Activated T-cell treated with anti-CD3 and anti-CD28 coated beads, Interleukin-2, amount 50 U/mL, for 72 hours (primary cell): ENCODE results near the gene RPL7L1. TPM values are rescaled to one million over a fixed set of nuclear protein-coding genes. Genes with fewer than 3 reads are reported as not detected.
"Not testable (repeated sequence)": the region's sequence is repeated elsewhere in the genome, so short reads cannot be mapped to it uniquely, and the experiment has no call there.

Experiments used
- ATAC-seq, 2 donors: fragments of 150-1000 bp; cut with Tn5 transposase; replicated peaks in 1 of 2; 2 replicates each; pipeline ENCODE4 v1.10.0; 2021; ENCODE audit warnings: moderate library complexity in 2 of 2, mild to moderate bottlenecking in 1 of 2
- DNase-seq, 2 donors: peaks; one replicate each; pipeline ENCODE4 v3.0.0; 2021 to 2022; ENCODE audit warnings: mixed read lengths in 1 of 2
- H3K27ac Mint-ChIP-seq: one replicate; pipeline ENCODE4 v1.8.0; 2022; ENCODE audit warnings: mild to moderate bottlenecking, moderate library complexity, mixed read lengths
- H3K27me3 Mint-ChIP-seq: one replicate; pipeline ENCODE4 v1.8.0; 2022; ENCODE audit warnings: low read depth, mixed read lengths
- H3K36me3 Mint-ChIP-seq, 2 donors: one replicate each; pipeline ENCODE4 v1.8.0; 2022; ENCODE audit warnings: mixed read lengths in 2 of 2, mild to moderate bottlenecking in 1 of 2; ENCODE audit not compliant: insufficient read depth in 2 of 2
- H3K4me1 Mint-ChIP-seq: one replicate; pipeline ENCODE4 v1.8.0; 2022; ENCODE audit warnings: low read depth, mixed read lengths
- H3K4me3 Mint-ChIP-seq, 2 donors: one replicate each; pipeline ENCODE4 v1.8.0; 2022; ENCODE audit warnings: mild to moderate bottlenecking in 2 of 2, mixed read lengths in 2 of 2, moderate library complexity in 2 of 2
- H3K9me3 Mint-ChIP-seq, 2 donors: one replicate each; pipeline ENCODE4 v1.8.0; 2022; ENCODE audit warnings: mixed read lengths in 2 of 2
- total RNA-seq, 2 donors: library from RNA; stranded (reverse); gene quantifications; one replicate each; pipeline ENCODE4 v1.2.3, GENCODE V29; 2022

RPL7L1 gene
- total RNA-seq, 2 donors from 2014 or later, result 116 to 117 TPM

GRCh38 chr6:42899871-42900270 lies 20.5 kb downstream of the RPL7L1 start:
- ATAC-seq, result no peak
- H3K4me3 Mint-ChIP-seq, result no peak overlapping the region

DNA sequence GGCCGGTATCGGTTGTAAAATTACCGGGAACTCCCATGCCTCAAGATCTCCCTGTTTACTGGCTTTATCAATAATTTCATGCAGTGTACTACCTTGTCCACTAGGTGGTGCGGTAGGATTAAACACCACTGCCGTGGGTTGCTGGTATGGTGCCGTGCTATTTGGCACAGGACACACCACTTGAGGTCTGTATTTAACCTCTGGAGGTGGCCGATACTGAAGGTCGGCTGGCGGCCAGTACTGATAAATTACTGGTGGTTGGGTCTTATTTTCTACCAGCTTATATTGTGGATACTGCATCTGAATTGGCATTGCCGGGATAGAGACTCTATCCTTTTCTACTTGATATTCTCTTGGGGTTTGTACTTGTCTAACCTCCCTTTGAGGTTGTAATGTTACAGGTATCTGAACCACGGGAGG lies 22.1 kb downstream of the RPL7L1 start:
- no peaks in the 10 kb centered on the region for H3K27me3 Mint-ChIP-seq
- DNase-seq, result peak; percentile 69 to 79
- no peaks in the 10 kb centered on the region for H3K9me3 Mint-ChIP-seq
- peak; percentile 96 to 97 for ATAC-seq
- peak overlapping the region; percentile 69 for H3K27ac Mint-ChIP-seq
- H3K4me1 Mint-ChIP-seq, result peaks cover 23% of the 10 kb centered on the region
- H3K36me3 Mint-ChIP-seq, result no peaks in the 10 kb centered on the region
- H3K4me3 Mint-ChIP-seq, result peak overlapping the region; percentile 23 to 35

More at GRCh38 chr6:42899871-42900270, 20.5 kb downstream of the RPL7L1 start:
- no peaks in the 10 kb centered on the region for H3K36me3 Mint-ChIP-seq
- H3K4me1 Mint-ChIP-seq, result peaks cover 23% of the 10 kb centered on the region
- H3K27me3 Mint-ChIP-seq, result no peaks in the 10 kb centered on the region
- no peak overlapping the region for H3K27ac Mint-ChIP-seq
- DNase-seq, result no peak
- H3K9me3 Mint-ChIP-seq, result no peaks in the 10 kb centered on the region

- not testable (repeated sequence) for H3K9me3 Mint-ChIP-seq, H3K27ac Mint-ChIP-seq, H3K4me3 Mint-ChIP-seq, H3K36me3 Mint-ChIP-seq, H3K27me3 Mint-ChIP-seq, DNase-seq, ATAC-seq
- peaks cover 23% of the 10 kb centered on the region for H3K4me1 Mint-ChIP-seq
Measured at GRCh38 chr6:42902429-42903263, 23.2 kb downstream of the RPL7L1 start.

DNA sequence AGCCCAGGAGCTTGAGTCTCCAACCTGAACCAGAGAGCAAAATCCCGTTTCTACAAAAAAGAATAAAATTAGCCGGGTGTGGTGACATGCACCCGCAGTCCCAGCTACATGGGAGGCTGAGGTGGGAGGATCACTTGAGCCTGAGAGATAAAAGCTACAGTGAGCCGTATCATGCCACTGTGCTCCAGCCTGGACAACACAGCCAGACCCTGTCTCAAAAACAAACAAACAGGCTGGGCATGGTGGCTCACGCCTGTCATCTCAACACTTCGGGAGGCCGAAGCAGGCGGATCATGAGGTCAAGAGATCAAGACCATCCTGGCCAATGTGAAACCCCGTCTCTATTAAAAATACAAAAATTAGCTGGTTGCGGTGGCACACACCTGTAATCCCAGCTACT lies 25.1 kb downstream of the RPL7L1 start:
- peaks cover 13% of the 10 kb centered on the region for H3K4me1 Mint-ChIP-seq
- H3K27ac Mint-ChIP-seq, result no peak overlapping the region
- H3K36me3 Mint-ChIP-seq, result no peaks in the 10 kb centered on the region
- no peak overlapping the region for H3K4me3 Mint-ChIP-seq
- DNase-seq (no peak), ATAC-seq (no peak)
- H3K9me3 Mint-ChIP-seq, result no peaks in the 10 kb centered on the region
- H3K27me3 Mint-ChIP-seq, result no peaks in the 10 kb centered on the region

- no peaks in the 10 kb centered on the region for H3K36me3 Mint-ChIP-seq
- H3K27me3 Mint-ChIP-seq, result no peaks in the 10 kb centered on the region
- no peaks in the 10 kb centered on the region for H3K9me3 Mint-ChIP-seq
- DNase-seq (no peak), ATAC-seq (no peak)
- H3K27ac Mint-ChIP-seq, result no peak overlapping the region
- peaks cover 6% of the 10 kb centered on the region for H3K4me1 Mint-ChIP-seq
- no peak overlapping the region for H3K4me3 Mint-ChIP-seq
Measured at GRCh38 chr6:42907336-42907735, 27.9 kb downstream of the RPL7L1 start.

- ATAC-seq (no peak), DNase-seq (no peak)
- Mint-ChIP-seq H3K27ac (no peak overlapping the region), H3K4me1 (peaks cover 5% of the 10 kb centered on the region), H3K9me3 (no peaks in the 10 kb centered on the region), H3K4me3 (no peak overlapping the region), H3K36me3 (no peaks in the 10 kb centered on the region), H3K27me3 (no peaks in the 10 kb centered on the region)
Measured at GRCh38 chr6:42909835-42910234, 30.4 kb downstream of the RPL7L1 start.

GRCh38 chr6:42911171-42912021 lies 32.0 kb downstream of the RPL7L1 start:
- H3K4me3 Mint-ChIP-seq, result peak overlapping the region; percentile 39 to 73
- no peaks in the 10 kb centered on the region for H3K9me3 Mint-ChIP-seq
- no peak overlapping the region for H3K27ac Mint-ChIP-seq
- DNase-seq (no peak), ATAC-seq (no peak)
- no peaks in the 10 kb centered on the region for H3K27me3 Mint-ChIP-seq
- H3K36me3 Mint-ChIP-seq, result no peaks in the 10 kb centered on the region
- peaks cover 5% of the 10 kb centered on the region for H3K4me1 Mint-ChIP-seq

DNA sequence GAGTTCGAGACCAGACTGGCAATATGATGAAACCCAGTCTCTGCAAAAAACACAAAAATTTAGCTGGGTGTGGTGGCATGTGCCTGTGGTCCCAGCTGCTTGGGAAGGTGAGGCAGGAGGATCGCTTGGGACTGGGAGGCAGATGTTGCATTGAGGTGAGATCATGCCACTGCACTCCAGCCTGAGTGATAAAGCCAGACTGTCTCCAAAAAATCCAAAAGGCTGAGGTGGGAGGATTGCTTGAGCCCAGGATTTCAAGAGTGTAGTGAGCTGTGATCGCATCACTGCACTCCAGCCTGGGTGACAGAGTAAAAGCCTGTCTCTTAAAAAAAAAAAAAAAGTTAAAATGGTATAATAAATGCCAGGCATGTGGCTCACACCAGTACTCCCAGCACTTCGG lies 35.1 kb downstream of the RPL7L1 start:
- no peak overlapping the region for H3K27ac Mint-ChIP-seq
- no peak for DNase-seq
- no peak for ATAC-seq
- H3K4me3 Mint-ChIP-seq, result no peak overlapping the region
- no peaks in the 10 kb centered on the region for H3K27me3 Mint-ChIP-seq
- peaks cover 5% of the 10 kb centered on the region for H3K4me1 Mint-ChIP-seq
- H3K36me3 Mint-ChIP-seq, result no peaks in the 10 kb centered on the region
- no peaks in the 10 kb centered on the region for H3K9me3 Mint-ChIP-seq

GRCh38 chr6:42915732-42916131 lies 36.3 kb downstream of the RPL7L1 start, which contains the start of gene PTCRA:
Gene PTCRA (plus strand): TSS chr6:42916053. CDS start chr6:42916070, 17 bp downstream.
- Mint-ChIP-seq H3K4me1 (peaks cover 5% of the 10 kb centered on the region), H3K4me3 (no peak within 1 kb of the TSS), H3K27ac (no peak within 1 kb of the TSS), H3K9me3 (no peaks in the 10 kb centered on the region), H3K36me3 (no peaks in the 10 kb centered on the region), H3K27me3 (no peaks in the 10 kb centered on the region)
- DNase-seq (no peak), ATAC-seq (peak in 1 of 2 donors; percentile 20)

GRCh38 chr6:42916288-42916687 lies 36.9 kb downstream of the RPL7L1 start:
- Mint-ChIP-seq H3K4me3 (no peak overlapping the region), H3K27ac (no peak overlapping the region), H3K27me3 (no peaks in the 10 kb centered on the region), H3K4me1 (peaks cover 2% of the 10 kb centered on the region), H3K36me3 (no peaks in the 10 kb centered on the region), H3K9me3 (no peaks in the 10 kb centered on the region)
- ATAC-seq (peak; percentile 21 to 47), DNase-seq (no peak)

DNA sequence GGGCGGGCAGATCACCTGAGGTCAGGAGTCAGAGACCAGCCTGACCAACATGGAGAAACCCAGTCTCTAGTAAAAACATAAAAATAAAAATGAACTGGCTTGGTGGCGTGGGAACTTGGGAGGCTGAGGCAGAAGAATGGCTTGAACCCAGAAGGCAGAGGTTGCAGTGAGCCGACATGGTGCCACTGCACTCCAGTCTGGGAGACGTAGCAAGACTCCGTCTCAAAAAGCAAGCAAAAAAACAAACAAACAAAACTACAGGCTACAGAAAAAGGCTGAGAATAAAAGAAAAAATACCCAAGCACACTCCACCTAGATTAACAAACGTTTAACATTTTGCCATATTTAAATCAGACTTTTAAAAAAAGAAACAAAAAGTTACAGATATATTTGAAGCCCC lies 42.4 kb downstream of the RPL7L1 start:
- DNase-seq (no peak), ATAC-seq (no peak)
- H3K27me3 Mint-ChIP-seq, result no peaks in the 10 kb centered on the region
- H3K27ac Mint-ChIP-seq, result no peak overlapping the region
- H3K4me3 Mint-ChIP-seq, result no peak overlapping the region
- no peaks in the 10 kb centered on the region for H3K4me1 Mint-ChIP-seq
- H3K9me3 Mint-ChIP-seq, result no peaks in the 10 kb centered on the region
- H3K36me3 Mint-ChIP-seq, result no peaks in the 10 kb centered on the region

GRCh38 chr6:42923666-42924065 lies 44.2 kb downstream of the RPL7L1 start:
- H3K27me3 Mint-ChIP-seq, result no peaks in the 10 kb centered on the region
- peaks cover 7% of the 10 kb centered on the region for H3K4me1 Mint-ChIP-seq
- DNase-seq (no peak), ATAC-seq (no peak)
- H3K36me3 Mint-ChIP-seq, result no peaks in the 10 kb centered on the region
- no peak overlapping the region for H3K4me3 Mint-ChIP-seq
- H3K9me3 Mint-ChIP-seq, result no peaks in the 10 kb centered on the region
- no peak overlapping the region for H3K27ac Mint-ChIP-seq

DNA sequence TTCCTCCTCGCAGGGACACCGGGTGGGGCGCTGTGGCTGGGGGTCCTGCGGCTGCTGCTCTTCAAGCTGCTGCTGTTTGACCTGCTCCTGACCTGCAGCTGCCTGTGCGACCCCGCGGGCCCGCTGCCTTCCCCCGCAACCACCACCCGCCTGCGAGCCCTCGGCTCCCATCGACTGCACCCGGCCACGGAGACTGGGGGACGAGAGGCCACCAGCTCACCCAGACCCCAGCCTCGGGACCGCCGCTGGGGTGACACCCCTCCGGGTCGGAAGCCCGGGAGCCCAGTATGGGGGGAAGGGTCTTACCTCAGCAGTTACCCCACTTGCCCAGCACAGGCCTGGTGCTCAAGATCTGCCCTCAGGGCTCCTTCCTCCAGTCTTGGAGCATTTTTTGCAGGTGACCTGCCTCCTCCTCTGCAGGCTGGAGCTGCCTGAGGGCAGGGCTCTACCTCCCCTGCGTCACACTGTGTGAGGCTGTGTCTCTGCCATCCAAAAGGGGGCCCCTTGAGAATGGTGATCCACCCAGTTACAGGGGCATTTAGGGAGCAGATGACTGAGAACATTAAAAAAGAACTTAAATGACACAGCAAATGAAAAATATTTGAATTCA lies 45.9 kb downstream of the RPL7L1 start:
- DNase-seq (no peak), ATAC-seq (no peak)
- peaks cover 2 to 3% of the 10 kb centered on the region in 2 donors for H3K36me3 Mint-ChIP-seq
- no peaks in the 10 kb centered on the region for H3K27me3 Mint-ChIP-seq
- no peaks in the 10 kb centered on the region for H3K9me3 Mint-ChIP-seq
- H3K4me1 Mint-ChIP-seq, result peaks cover 11% of the 10 kb centered on the region
- no peak overlapping the region for H3K4me3 Mint-ChIP-seq
- H3K27ac Mint-ChIP-seq, result peak overlapping the region; percentile 30
